Neuronal stem cell (in vitro differentiated cells): Measurements from ENCODE around the gene ARMC8.

Experiments used
- DNase-seq: peaks from one replicate; pipeline ENCODE4 v3.0.0-alpha.2; 2013; ENCODE audit warnings: low spot score
- H2AFZ ChIP-seq: one replicate; pipeline ENCODE4 v1.6.1; 2013; ENCODE audit warnings: mild to moderate bottlenecking, low read length, inconsistent platforms
- H2AK5ac ChIP-seq: 2 replicates; pipeline ENCODE4 v1.6.1; 2013; ENCODE audit warnings: low read depth, mild to moderate bottlenecking, inconsistent platforms, low read length, moderate library complexity, mixed read lengths
- H2BK120ac ChIP-seq: 2 replicates; pipeline ENCODE4 v1.6.1; 2013; ENCODE audit warnings: low read depth, mild to moderate bottlenecking, inconsistent platforms, low read length, moderate library complexity, mixed read lengths
- H2BK12ac ChIP-seq: one replicate; pipeline ENCODE4 v1.6.1; 2013; ENCODE audit warnings: low read length, inconsistent platforms
- H2BK15ac ChIP-seq: 2 replicates; pipeline ENCODE4 v1.6.1; 2013; ENCODE audit warnings: mild to moderate bottlenecking, low read length, inconsistent platforms, mixed read lengths
- H2BK5ac ChIP-seq: one replicate; pipeline ENCODE4 v1.6.1; 2013; ENCODE audit warnings: inconsistent platforms, mild to moderate bottlenecking, low read length, moderate library complexity
- H3K14ac ChIP-seq: one replicate; pipeline ENCODE4 v1.6.1; 2013; ENCODE audit warnings: low read length, inconsistent platforms
- H3K18ac ChIP-seq: 2 replicates; pipeline ENCODE4 v1.6.1; 2013; ENCODE audit warnings: low read length, inconsistent platforms
- H3K23ac ChIP-seq: 2 replicates; pipeline ENCODE4 v1.6.1; 2013; ENCODE audit warnings: low read depth, mild to moderate bottlenecking, mixed read lengths, low read length, inconsistent platforms; ENCODE audit not compliant: poor library complexity
- H3K27ac ChIP-seq: replicated peaks from 3 replicates; pipeline ENCODE4 v1.5.1; 2013; ENCODE audit warnings: low read length, inconsistent platforms
- H3K27me3 ChIP-seq, 3 experiments: 2 replicates each; pipeline ENCODE4 v1.6.1; 2013; ENCODE audit warnings: low read length in 3 of 3, mild to moderate bottlenecking in 2 of 3, inconsistent platforms in 1 of 3, low read depth in 1 of 3, mixed read lengths in 1 of 3, moderate library complexity in 1 of 3; ENCODE audit not compliant: control insufficient read depth in 3 of 3, insufficient read depth in 3 of 3
- H3K36me3 ChIP-seq, 2 donors: replicated peaks in 1 of 2; 2 replicates each; pipeline ENCODE4 v1.6.1; 2013; ENCODE audit warnings: low read length in 2 of 2; ENCODE audit not compliant: control insufficient read depth in 2 of 2, insufficient read depth in 2 of 2
- H3K4ac ChIP-seq: 2 replicates; pipeline ENCODE4 v1.6.1; 2013; ENCODE audit warnings: inconsistent platforms, mild to moderate bottlenecking, low read length, moderate library complexity
- H3K4me1 ChIP-seq, 2 donors: 1 replicate in 1 of 2; 2 replicates in 1 of 2; pipeline ENCODE4 v1.6.1; 2013; ENCODE audit warnings: low read length in 2 of 2, low read depth in 1 of 2; ENCODE audit not compliant: control insufficient read depth in 2 of 2, insufficient read depth in 1 of 2
- H3K4me2 ChIP-seq: one replicate; pipeline ENCODE4 v1.6.1; 2013; ENCODE audit warnings: mild to moderate bottlenecking, low read length, inconsistent platforms; ENCODE audit not compliant: insufficient read depth, poor library complexity, severe bottlenecking
- H3K4me3 ChIP-seq, 2 donors: 2 replicates each; pipeline ENCODE4 v1.5.1; 2013; ENCODE audit warnings: low read length in 2 of 2, mild to moderate bottlenecking in 2 of 2, inconsistent platforms in 1 of 2, moderate library complexity in 1 of 2
- H3K79me1 ChIP-seq: one replicate; pipeline ENCODE4 v1.6.1; 2013; ENCODE audit warnings: low read depth, mild to moderate bottlenecking, inconsistent platforms, low read length, moderate library complexity
- H3K9ac ChIP-seq: one replicate; pipeline ENCODE4 v1.6.1; 2013; ENCODE audit warnings: mild to moderate bottlenecking, low read depth, low read length, inconsistent platforms; ENCODE audit not compliant: poor library complexity
- H3K9me3 ChIP-seq, 2 donors: replicated peaks in 1 of 2; 2 replicates each; pipeline versions ENCODE3 to v1.6.1; 2013; ENCODE audit warnings: low read length in 2 of 2, mild to moderate bottlenecking in 2 of 2, inconsistent platforms in 1 of 2, low read depth in 1 of 2, mixed read lengths in 1 of 2, moderate library complexity in 1 of 2; ENCODE audit not compliant: control insufficient read depth in 2 of 2, insufficient read depth in 1 of 2
- H4K8ac ChIP-seq: one replicate; pipeline ENCODE4 v1.6.1; 2013; ENCODE audit warnings: low read depth, mild to moderate bottlenecking, inconsistent platforms, low read length, moderate library complexity
- H4K91ac ChIP-seq: one replicate; pipeline ENCODE4 v1.6.1; 2013; ENCODE audit warnings: low read length, low read depth, mild to moderate bottlenecking, inconsistent platforms; ENCODE audit not compliant: poor library complexity
- WGBS, 2 donors: extraction: QIAGEN DNeasy Blood & Tissue Kit; methylation state at CpG; one replicate each; pipeline ENCODE4 v1.1.7; 2013; ENCODE audit warnings: missing lambda C conversion rate in 2 of 2, mixed read lengths in 1 of 2; ENCODE audit not compliant: insufficient read length in 2 of 2, insufficient replicate concordance in 1 of 2; ENCODE audit errors: extremely low coverage in 2 of 2; 5-methylcytosine and 5-hydroxymethylcytosine counted together

The ARMC8 gene

DNA sequence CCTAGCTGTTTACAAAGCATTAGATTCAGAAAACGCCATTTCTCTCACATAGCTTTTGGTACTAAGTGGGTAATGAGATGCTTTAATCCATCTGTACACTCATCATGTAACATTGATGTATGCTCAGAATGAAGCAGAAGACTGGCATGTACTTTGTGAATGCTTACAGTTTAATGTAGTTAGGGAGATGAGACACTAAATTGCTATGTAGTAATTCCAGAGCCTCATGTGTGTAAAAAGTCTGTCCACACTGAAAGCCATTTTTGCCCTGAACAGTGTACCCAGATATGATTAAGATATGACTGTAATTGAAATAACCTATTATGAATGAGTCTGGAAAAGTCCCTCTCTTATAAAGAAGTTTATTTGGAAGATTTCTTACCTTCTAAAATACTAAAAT is 66.5 kb downstream of the ARMC8 start:
- WGBS, 2 donors, result no CpG with 5 or more reads among the region's 1 CpG
- Histone ChIP-seq H2BK12ac (no peak overlapping the region), H4K91ac (no peak overlapping the region), H3K9ac (no peak overlapping the region), H3K4ac (no peak overlapping the region), H3K4me3 (no peak overlapping the region), H3K9me3 (peaks cover 0 to under 1% of the 10 kb centered on the region in 2 donors), H3K27me3 (no peaks in the 10 kb centered on the region), H3K79me1 (no peaks in the 10 kb centered on the region), H2BK5ac (no peak overlapping the region), H3K14ac (no peak overlapping the region), H2AK5ac (no peak overlapping the region), H2AFZ (no peak overlapping the region), H3K4me2 (no peak overlapping the region), H3K23ac (no peak overlapping the region), H3K27ac (no peak overlapping the region), H2BK120ac (no peak overlapping the region), H3K4me1 (no peaks in the 10 kb centered on the region), H3K36me3 (peaks cover 0 to 43% of the 10 kb centered on the region in 2 donors), H3K18ac (no peak overlapping the region), H2BK15ac (no peak overlapping the region), H4K8ac (no peak overlapping the region)
- DNase-seq, result no peak

DNA sequence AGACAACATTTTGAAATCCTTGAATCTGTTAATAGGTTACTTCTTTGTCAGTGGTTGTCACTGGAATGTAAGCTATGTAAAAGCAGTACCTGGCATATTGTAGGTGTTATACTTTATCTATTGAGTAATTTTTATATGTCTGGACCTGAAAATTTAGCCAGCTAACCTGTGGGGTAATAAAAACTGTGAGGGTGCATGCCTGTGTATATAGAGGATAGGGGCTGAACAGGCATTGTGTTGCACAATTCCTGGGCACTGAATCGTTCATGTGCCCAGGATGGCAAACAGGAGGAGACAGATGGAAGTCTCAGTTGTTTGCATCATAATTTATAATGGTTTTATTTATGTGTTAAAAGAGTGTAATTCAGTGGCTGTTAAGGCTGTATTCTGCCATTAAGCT is 67.1 kb downstream of the ARMC8 start:
- Histone ChIP-seq H3K18ac (no peak overlapping the region), H3K9ac (no peak overlapping the region), H4K8ac (no peak overlapping the region), H2AFZ (no peak overlapping the region), H2BK120ac (no peak overlapping the region), H3K14ac (no peak overlapping the region), H3K4me3 (no peak overlapping the region), H3K27me3 (no peaks in the 10 kb centered on the region), H3K4ac (no peak overlapping the region), H3K4me2 (no peak overlapping the region), H2BK12ac (no peak overlapping the region), H2BK15ac (no peak overlapping the region), H3K36me3 (peaks cover 0 to 43% of the 10 kb centered on the region in 2 donors), H3K9me3 (no peaks in the 10 kb centered on the region), H2BK5ac (no peak overlapping the region), H3K4me1 (no peaks in the 10 kb centered on the region), H3K27ac (no peak overlapping the region), H4K91ac (no peak overlapping the region), H3K79me1 (no peaks in the 10 kb centered on the region), H3K23ac (no peak overlapping the region), H2AK5ac (no peak overlapping the region)
- no peak for DNase-seq
- WGBS, 2 donors, result no CpG with 5 or more reads among the region's 1 CpG

GRCh38 chr3:138256022-138256421 is 68.9 kb downstream of the ARMC8 start:
- WGBS, 2 donors, result no CpG with 5 or more reads among the region's 1 CpG
- Histone ChIP-seq H2BK15ac (no peak overlapping the region), H3K4me3 (no peak overlapping the region), H4K8ac (no peak overlapping the region), H2BK5ac (no peak overlapping the region), H2BK12ac (no peak overlapping the region), H3K9ac (no peak overlapping the region), H3K18ac (no peak overlapping the region), H2AFZ (no peak overlapping the region), H3K36me3 (peaks cover 0 to 29% of the 10 kb centered on the region in 2 donors), H2AK5ac (no peak overlapping the region), H3K79me1 (no peaks in the 10 kb centered on the region), H3K4ac (no peak overlapping the region), H3K14ac (no peak overlapping the region), H2BK120ac (no peak overlapping the region), H3K4me1 (no peaks in the 10 kb centered on the region), H3K27ac (no peak overlapping the region), H3K27me3 (no peaks in the 10 kb centered on the region), H3K9me3 (no peaks in the 10 kb centered on the region), H4K91ac (no peak overlapping the region), H3K4me2 (no peak overlapping the region), H3K23ac (no peak overlapping the region)
- no peak for DNase-seq

DNA sequence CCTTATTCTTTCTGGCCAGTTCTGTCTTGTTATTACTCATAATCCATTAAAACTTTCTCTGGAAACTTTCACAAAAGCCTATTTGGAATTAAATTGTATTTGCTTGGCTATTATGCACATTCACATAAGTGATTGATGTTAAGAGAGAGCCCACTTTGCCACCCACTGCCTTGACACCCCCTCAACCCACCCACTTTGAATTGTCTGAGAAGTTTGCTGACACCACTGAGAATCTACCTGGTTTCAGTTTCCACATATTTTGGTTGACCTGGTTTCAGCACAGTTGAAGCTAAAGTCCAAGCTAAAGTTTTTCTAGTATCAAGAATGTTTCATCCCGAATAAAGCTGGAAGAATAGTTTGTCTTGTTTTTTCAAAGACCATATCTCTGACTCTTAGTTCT is 70.9 kb downstream of the ARMC8 start:
- Histone ChIP-seq H3K79me1 (no peaks in the 10 kb centered on the region), H3K9me3 (no peaks in the 10 kb centered on the region), H3K36me3 (peaks cover 0 to 17% of the 10 kb centered on the region in 2 donors), H3K14ac (no peak overlapping the region), H2AK5ac (no peak overlapping the region), H3K4ac (no peak overlapping the region), H2BK12ac (no peak overlapping the region), H4K8ac (no peak overlapping the region), H3K18ac (no peak overlapping the region), H2BK5ac (no peak overlapping the region), H3K27ac (no peak overlapping the region), H3K4me2 (no peak overlapping the region), H3K4me3 (no peak overlapping the region), H3K27me3 (no peaks in the 10 kb centered on the region), H3K9ac (no peak overlapping the region), H2BK15ac (no peak overlapping the region), H2AFZ (no peak overlapping the region), H3K4me1 (no peaks in the 10 kb centered on the region), H2BK120ac (no peak overlapping the region), H4K91ac (no peak overlapping the region), H3K23ac (no peak overlapping the region)
- no peak for DNase-seq
- WGBS, 2 donors, result no CpG with 5 or more reads among the region's 1 CpG
